SIG-M5 treated with dmso at 0.1 percent for 504 hours (cell line): ENCODE measurements around the gene ZNF729.
"Not testable (repeated sequence)": the region's sequence is repeated elsewhere in the genome, so short reads cannot be mapped to it uniquely, and the experiment has no call there.

Experiments used
- DNase-seq: peaks from one replicate; lab custom pipeline; 2025; ENCODE audit not compliant: unreplicated experiment; lab: John Stamatoyannopoulos, UW

Gene ZNF729

GRCh38 chr19:22286151-22286810, at the start of gene ZNF729:
Gene ZNF729, plus strand, starts transcription at chr19:22286441. Its CDS starts 85 bp downstream, at chr19:22286526.
- DNase-seq = no peak

- no peak for DNase-seq
These were observed 29.4 kb upstream of the ZNF729 start for GRCh38 chr19:22256856-22257255.

- DNase-seq = no peak
These were observed 28.9 kb upstream of the ZNF729 start for GRCh38 chr19:22257381-22257780.

GRCh38 chr19:22257916-22258315, 28.3 kb upstream of the ZNF729 start:
- no peak for DNase-seq

- no peak for DNase-seq
These were observed 25.7 kb upstream of the ZNF729 start for GRCh38 chr19:22260499-22260898.

GRCh38 chr19:22261596-22261995, 24.6 kb upstream of the ZNF729 start:
- DNase-seq = no peak

GRCh38 chr19:22263121-22263520, 23.1 kb upstream of the ZNF729 start:
- no peak for DNase-seq

GRCh38 chr19:22321554-22321953, 35.3 kb downstream of the ZNF729 start:
- DNase-seq = not testable (repeated sequence)

GRCh38 chr19:22326219-22326618, 40.0 kb downstream of the ZNF729 start:
- DNase-seq = no peak

- DNase-seq = no peak
These were observed 41.1 kb downstream of the ZNF729 start for GRCh38 chr19:22327321-22327720.

GRCh38 chr19:22331521-22331920, 45.3 kb downstream of the ZNF729 start:
- no peak for DNase-seq

GRCh38 chr19:22332924-22333323, 46.7 kb downstream of the ZNF729 start:
- DNase-seq = no peak

- no peak for DNase-seq
These were observed 49.5 kb downstream of the ZNF729 start for GRCh38 chr19:22335716-22336115.

- no peak for DNase-seq
These were observed 68.4 kb downstream of the ZNF729 start for GRCh38 chr19:22354665-22355064.
